H1 (cell line): ENCODE measurements around the gene ZNF33B. TPM values are rescaled to one million over a fixed set of nuclear protein-coding genes. Genes with fewer than 3 reads are reported as not detected.

Experiments used
- CTCF ChIA-PET: fragments of 300-600 bp; sonication (Branson Sonifier 250); formaldehyde crosslinking; loops from one replicate; lab custom pipeline; 2021; ENCODE audit not compliant: partially characterized antibody; lab: Charles Lee
- POLR2A ChIA-PET: fragments of 300-600 bp; sonication (Branson Sonifier 250); formaldehyde crosslinking; loops from one replicate; lab custom pipeline; 2021; ENCODE audit warnings: inconsistent platforms; ENCODE audit not compliant: partially characterized antibody; lab: Charles Lee
- DNase-seq, 2 experiments: peaks; one replicate each; pipeline versions ENCODE4 v3.0.0 to v3.0.0-alpha.2; 2010 to 2022; ENCODE audit warnings: low spot score in 2 of 2, low read depth in 1 of 2, mixed read lengths in 1 of 2
- FAIRE-seq: peaks from 2 replicates; lab custom pipeline; 2011; peaks lifted over from hg19 to GRCh38; lab: Jason Lieb, UNC
- H2AFZ ChIP-seq: 2 replicates; pipeline ENCODE4 v1.8.1; 2012; ENCODE audit warnings: low read length, inconsistent platforms
- H2AK5ac ChIP-seq: 2 replicates; pipeline ENCODE4 v1.6.1; 2013; ENCODE audit warnings: low read depth, low read length
- H2BK120ac ChIP-seq: replicated peaks from 2 replicates; pipeline ENCODE3; 2013; ENCODE audit warnings: low read depth, low read length, inconsistent platforms
- H2BK12ac ChIP-seq: 2 replicates; pipeline ENCODE4 v1.6.1; 2013; ENCODE audit warnings: low read depth, low read length
- H2BK15ac ChIP-seq: 2 replicates; pipeline ENCODE4 v1.6.1; 2013; ENCODE audit warnings: low read length
- H2BK20ac ChIP-seq: 2 replicates; pipeline ENCODE4 v1.6.1; 2013; ENCODE audit warnings: low read length
- H2BK5ac ChIP-seq: 2 replicates; pipeline ENCODE4 v1.6.1; 2013; ENCODE audit warnings: low read depth, low read length
- H3K14ac ChIP-seq: 2 replicates; pipeline ENCODE4 v1.6.1; 2013; ENCODE audit warnings: inconsistent platforms; ENCODE audit not compliant: insufficient read length
- H3K18ac ChIP-seq: 2 replicates; pipeline ENCODE4 v1.6.1; 2013; ENCODE audit warnings: low read length; ENCODE audit errors: extremely low read depth
- H3K23ac ChIP-seq: 2 replicates; pipeline ENCODE4 v1.6.1; 2013; ENCODE audit warnings: inconsistent platforms; ENCODE audit not compliant: insufficient read length
- H3K23me2 ChIP-seq: 2 replicates; pipeline ENCODE4 v1.6.1; 2013; ENCODE audit warnings: low read depth, low read length
- H3K27ac ChIP-seq: 2 replicates; pipeline ENCODE4 v1.6.1; 2011; ENCODE audit warnings: low read depth, low read length, inconsistent platforms
- H3K27me3 ChIP-seq, 4 experiments: replicated peaks in 1 of 4; 1 replicate in 1 of 4; 2 replicates in 3 of 4; pipeline versions ENCODE4 v1.6.1 to v1.8.1; 2011 to 2013; ENCODE audit warnings: low read length in 3 of 4, mild to moderate bottlenecking in 3 of 4, inconsistent platforms in 2 of 4, mixed read lengths in 2 of 4, moderate library complexity in 1 of 4; ENCODE audit not compliant: control insufficient read depth in 3 of 4, insufficient read depth in 3 of 4; ENCODE audit errors: extremely low read depth in 1 of 4
- H3K36me3 ChIP-seq, 4 experiments: 2 replicates each; pipeline versions ENCODE4 v1.6.1 to v1.8.1; 2011 to 2013; ENCODE audit warnings: mild to moderate bottlenecking in 4 of 4, low read length in 3 of 4, moderate library complexity in 2 of 4, control low read depth in 1 of 4, inconsistent platforms in 1 of 4; ENCODE audit not compliant: insufficient read depth in 4 of 4, control insufficient read depth in 2 of 4
- H3K4ac ChIP-seq: replicated peaks from 2 replicates; pipeline ENCODE3; 2013; ENCODE audit warnings: low read length, low read depth, mixed read lengths, inconsistent platforms; ENCODE audit not compliant: insufficient read length
- H3K4me1 ChIP-seq, 4 experiments: replicated peaks in 1 of 4; 1 replicate in 1 of 4; 2 replicates in 3 of 4; pipeline versions ENCODE4 v1.6.1 to v1.8.1; 2011 to 2013; ENCODE audit warnings: low read length in 3 of 4, inconsistent platforms in 2 of 4, mixed read lengths in 1 of 4; ENCODE audit not compliant: insufficient read depth in 4 of 4, control insufficient read depth in 3 of 4
- H3K4me2 ChIP-seq, 2 experiments: 2 replicates each; pipeline versions ENCODE4 v1.6.1 to v1.8.1; 2011 to 2013; ENCODE audit warnings: low read depth in 2 of 2, low read length in 2 of 2, control low read depth in 1 of 2, inconsistent platforms in 1 of 2, mild to moderate bottlenecking in 1 of 2; ENCODE audit not compliant: insufficient read depth in 1 of 2
- H3K4me3 ChIP-seq, 4 experiments: fragments of 200-600, 300-600 bp in 1 of 4; sonication (generic), shearing (Covaris generic), sonication (Bioruptor Twin) in 1 of 4; 2 replicates each; pipeline versions ENCODE4 v1.5.1 to v1.8.1; 2011 to 2016; ENCODE audit warnings: low read length in 4 of 4, low read depth in 3 of 4, control low read depth in 2 of 4, inconsistent platforms in 2 of 4, mild to moderate bottlenecking in 2 of 4, mixed read lengths in 1 of 4, moderate library complexity in 1 of 4; ENCODE audit not compliant: insufficient read depth in 2 of 4; ENCODE audit errors: extremely low read depth in 1 of 4
- H3K56ac ChIP-seq: replicated peaks from 2 replicates; pipeline ENCODE3; 2013; ENCODE audit warnings: low read depth, mild to moderate bottlenecking, mixed read lengths, low read length, inconsistent platforms; ENCODE audit not compliant: insufficient read length
- H3K79me1 ChIP-seq: 2 replicates; pipeline ENCODE4 v1.6.1; 2013; ENCODE audit warnings: low read depth, low read length, control low read depth
- H3K79me2 ChIP-seq, 2 experiments: 2 replicates each; pipeline versions ENCODE4 v1.6.1 to v1.8.1; 2012 to 2013; ENCODE audit warnings: low read length in 2 of 2, mild to moderate bottlenecking in 2 of 2, inconsistent platforms in 1 of 2; ENCODE audit not compliant: insufficient read depth in 2 of 2, control insufficient read depth in 1 of 2
- H3K9ac ChIP-seq, 4 experiments: replicated peaks in 1 of 4; 1 replicate in 1 of 4; 2 replicates in 3 of 4; pipeline versions ENCODE4 v1.6.1 to v1.8.1; 2011 to 2013; ENCODE audit warnings: low read depth in 3 of 4, low read length in 3 of 4, control low read depth in 2 of 4, mild to moderate bottlenecking in 2 of 4, moderate library complexity in 2 of 4, inconsistent platforms in 1 of 4; ENCODE audit errors: extremely low read depth in 1 of 4
- H3K9me3 ChIP-seq, 2 experiments: 2 replicates each; pipeline versions ENCODE4 v1.6.1 to v1.8.1; 2012 to 2013; ENCODE audit warnings: mild to moderate bottlenecking in 2 of 2, moderate library complexity in 2 of 2, control low read depth in 1 of 2, inconsistent platforms in 1 of 2, low read depth in 1 of 2, low read length in 1 of 2, mixed read lengths in 1 of 2; ENCODE audit not compliant: insufficient read depth in 2 of 2
- H4K20me1 ChIP-seq, 2 experiments: replicated peaks in 1 of 2; 2 replicates each; pipeline versions ENCODE3 to v1.8.1; 2011 to 2013; ENCODE audit warnings: inconsistent platforms in 2 of 2, low read length in 2 of 2, mild to moderate bottlenecking in 1 of 2; ENCODE audit not compliant: insufficient read depth in 2 of 2, control insufficient read depth in 1 of 2
- H4K5ac ChIP-seq: 2 replicates; pipeline ENCODE4 v1.6.1; 2013; ENCODE audit warnings: low read length, low read depth, mixed read lengths, inconsistent platforms; ENCODE audit not compliant: insufficient read length
- H4K8ac ChIP-seq: 2 replicates; pipeline ENCODE4 v1.8.0; 2013; ENCODE audit warnings: mild to moderate bottlenecking, moderate library complexity, low read length, inconsistent platforms; ENCODE audit not compliant: insufficient read depth; ENCODE audit errors: extremely low read depth
- H4K91ac ChIP-seq: replicated peaks from 2 replicates; pipeline ENCODE3; 2013; ENCODE audit warnings: low read length, mixed read lengths, inconsistent platforms; ENCODE audit not compliant: insufficient read length
- ASH2L ChIP-seq: fragments of 200-600, 300-600 bp; sonication (generic); IDR thresholded peaks from one replicate; pipeline ENCODE4 v1.7.1; 2017; ENCODE audit warnings: low read length
- TAF1 ChIP-seq: IDR thresholded peaks from 2 replicates; pipeline ENCODE4 v1.6.1; 2011; ENCODE audit warnings: mild to moderate bottlenecking, low read depth, low read length
- WGBS, 2 experiments: shearing (Covaris generic) in 1 of 2; methylation state at CpG; one replicate each; pipeline versions ENCODE4 v1.1.6 to v1.1.7; 2013 to 2015; ENCODE audit warnings: low lambda C conversion rate in 2 of 2, mixed read lengths in 2 of 2, inconsistent platforms in 1 of 2, low coverage in 1 of 2, missing lambda C conversion rate in 1 of 2; ENCODE audit not compliant: insufficient replicate concordance in 2 of 2, insufficient coverage in 1 of 2, insufficient read length in 1 of 2; ENCODE audit errors: extremely low coverage in 1 of 2, missing lambda C conversion rate in 1 of 2; 5-methylcytosine and 5-hydroxymethylcytosine counted together
- polyA plus RNA-seq, 7 experiments: library from polyadenylated mRNA; depleted of rRNA in 3 of 7; stranded (reverse) in 5 of 7; unstranded in 2 of 7; fragments of >200 nt in 5 of 7; fragments of 200-250 nt in 2 of 7; gene quantifications; 1 replicate in 5 of 7; 2 replicates in 1 of 7; 4 replicates in 1 of 7; pipeline versions ENCODE4 v1.2.1 to v1.2.3, GENCODE V29; 2011 to 2013; ENCODE audit warnings: missing spikeins in 2 of 7, mixed read lengths in 2 of 7
- total RNA-seq: library from RNA; stranded (reverse); fragmentation: NEBNext Ultra II Directional; extraction: Animal tissue kit (Norgen Biotek cat#: 25700); gene quantifications from 2 replicates; pipeline ENCODE4 v1.2.1, GENCODE V29; 2021
- TF ChIP-seq, protein P1 (sequence below): IDR thresholded peaks from 2 replicates; pipeline ENCODE4 v1.6.1; 2011; ENCODE audit warnings: low read depth, mild to moderate bottlenecking, low read length; ENCODE audit not compliant: insufficient read depth

The ZNF33B gene
- total and polyA plus RNA-seq, 2 of the 8 experiments (the other 6 are each of a cell fraction or from before 2014, with no cell fraction given): 10.7 to 33.4 TPM

DNA sequence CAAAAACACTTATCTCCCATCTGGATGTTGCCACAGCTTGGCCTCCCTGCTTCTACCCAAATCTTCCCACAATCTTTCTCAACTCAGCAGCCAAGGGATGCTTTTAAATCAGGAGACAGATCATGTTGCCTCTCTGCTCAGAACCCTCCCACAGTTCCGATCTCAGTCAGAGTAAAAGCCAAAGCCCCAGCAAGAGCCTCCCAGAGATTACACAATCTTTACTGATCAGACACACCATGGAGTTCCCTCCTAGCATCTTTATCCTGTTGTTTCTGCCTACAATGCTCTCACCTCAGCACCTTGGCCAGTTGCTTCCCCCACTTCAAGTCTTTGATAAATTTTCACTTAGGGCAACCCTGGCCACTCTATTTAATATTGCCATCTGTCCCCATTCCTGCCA lies 41.9 kb upstream of the ZNF33B start:
- Histone ChIP-seq H4K91ac (no peak overlapping the region), H4K8ac (no peak overlapping the region), H3K27me3 (no peaks in the 10 kb centered on the region), H2AK5ac (no peak overlapping the region), H2BK12ac (no peak overlapping the region), H2BK120ac (no peak overlapping the region), H3K18ac (no peak overlapping the region), H3K9ac (no peak overlapping the region), H3K4ac (no peak overlapping the region), H3K9me3 (peaks cover 60 to 67% of the 10 kb centered on the region in 2 experiments), H3K23ac (no peak overlapping the region), H3K14ac (no peak overlapping the region), H4K5ac (no peak overlapping the region), H3K27ac (no peak overlapping the region), H3K4me3 (no peak overlapping the region), H2BK20ac (no peak overlapping the region), H4K20me1 (no peaks in the 10 kb centered on the region), H2BK5ac (no peak overlapping the region), H3K36me3 (no peaks in the 10 kb centered on the region), H2BK15ac (no peak overlapping the region), H3K23me2 (no peaks in the 10 kb centered on the region), H2AFZ (no peak overlapping the region), H3K79me2 (no peaks in the 10 kb centered on the region), H3K4me1 (no peaks in the 10 kb centered on the region), H3K4me2 (no peak overlapping the region), H3K56ac (no peak overlapping the region), H3K79me1 (no peaks in the 10 kb centered on the region)
- DNase-seq: no peak
- POLR2A ChIA-PET: no interaction called here
- CTCF ChIA-PET: no interaction called here
- 100% methylated on average over 1 of the region's 1 CpG; no CpG with 5 or more reads in 1 of the 2 experiments for WGBS, 2 experiments
- no peak for FAIRE-seq
- no peak for TF ChIP-seq ASH2L
- TF ChIP-seq, protein P1, sequence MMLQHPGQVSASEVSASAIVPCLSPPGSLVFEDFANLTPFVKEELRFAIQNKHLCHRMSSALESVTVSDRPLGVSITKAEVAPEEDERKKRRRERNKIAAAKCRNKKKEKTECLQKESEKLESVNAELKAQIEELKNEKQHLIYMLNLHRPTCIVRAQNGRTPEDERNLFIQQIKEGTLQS: no peak
- no peak for TF ChIP-seq TAF1
